ENCODE measurements around the gene POTEF.
"Not testable (repeated sequence)": the region's sequence is repeated elsewhere in the genome, so short reads cannot be mapped to it uniquely, and the experiment has no call there.

The POTEF gene

GRCh38 chr2:130154773-130155765 lies 26.0 kb upstream of the POTEF start:
- Mint-ChIP-seq H3K36me3 (ENCODE audit: low read depth) (peaks cover 4% of the 10 kb centered on the region), H3K4me1 (peaks cover 1% of the 10 kb centered on the region), H3K27ac (no peak overlapping the region), H3K9me3 (no peaks in the 10 kb centered on the region), H3K27me3 (ENCODE audit: low read depth, poor library complexity) (peaks cover 2% of the 10 kb centered on the region), H3K4me3 (no peak overlapping the region)
- no peak for DNase-seq
- TF ChIP-seq CTCF (IDR thresholded peaks at IDR 0.05): no peak

- not testable (repeated sequence) for H3K27me3 Mint-ChIP-seq (ENCODE audit: low read depth, poor library complexity); H3K27ac Mint-ChIP-seq; H3K4me1 Mint-ChIP-seq; H3K36me3 Mint-ChIP-seq (ENCODE audit: low read depth); DNase-seq; H3K4me3 Mint-ChIP-seq; H3K9me3 Mint-ChIP-seq
Observed at GRCh38 chr2:130154423-130154770, 25.4 kb upstream of the POTEF start.

GRCh38 chr2:130153721-130154422 lies 24.9 kb upstream of the POTEF start:
- H3K4me1 Mint-ChIP-seq, DNase-seq, H3K9me3 Mint-ChIP-seq: not testable (repeated sequence)

GRCh38 chr2:130152816-130153595 lies 24.0 kb upstream of the POTEF start:
- Mint-ChIP-seq H3K27ac (peak overlapping the region; percentile 36), H3K4me1 (peaks cover 9% of the 10 kb centered on the region), H3K36me3 (ENCODE audit: low read depth) (peaks cover 4% of the 10 kb centered on the region), H3K9me3 (no peaks in the 10 kb centered on the region), H3K27me3 (ENCODE audit: low read depth, poor library complexity) (peaks cover 3% of the 10 kb centered on the region), H3K4me3 (no peak overlapping the region)
- no peak for TF ChIP-seq CTCF (IDR thresholded peaks at IDR 0.05)
- DNase-seq: no peak

More at GRCh38 chr2:130153721-130154422, 24.9 kb upstream of the POTEF start:
- H3K4me3 Mint-ChIP-seq; H3K36me3 Mint-ChIP-seq (ENCODE audit: low read depth); H3K27me3 Mint-ChIP-seq (ENCODE audit: low read depth, poor library complexity); H3K27ac Mint-ChIP-seq: not testable (repeated sequence)

GRCh38 chr2:130152136-130152815 lies 23.3 kb upstream of the POTEF start:
- H3K9me3 Mint-ChIP-seq; H3K36me3 Mint-ChIP-seq (ENCODE audit: low read depth); H3K27ac Mint-ChIP-seq; H3K27me3 Mint-ChIP-seq (ENCODE audit: low read depth, poor library complexity); H3K4me3 Mint-ChIP-seq; DNase-seq: not testable (repeated sequence)
- H3K4me1 Mint-ChIP-seq: peaks cover 16% of the 10 kb centered on the region

- H3K4me3 Mint-ChIP-seq; H3K9me3 Mint-ChIP-seq; H3K27me3 Mint-ChIP-seq (ENCODE audit: low read depth, poor library complexity); H3K27ac Mint-ChIP-seq; H3K36me3 Mint-ChIP-seq (ENCODE audit: low read depth); DNase-seq: not testable (repeated sequence)
- peaks cover 22% of the 10 kb centered on the region for H3K4me1 Mint-ChIP-seq
Observed at GRCh38 chr2:130151145-130151512, 22.1 kb upstream of the POTEF start.

- no peak overlapping the region for H3K4me3 Mint-ChIP-seq
- H3K27ac Mint-ChIP-seq: peak overlapping the region; percentile 81
- no peak for TF ChIP-seq CTCF (IDR thresholded peaks at IDR 0.05)
- H3K4me1 Mint-ChIP-seq: peaks cover 26% of the 10 kb centered on the region
- peaks cover 4% of the 10 kb centered on the region for H3K36me3 Mint-ChIP-seq (ENCODE audit: low read depth)
- no peak for DNase-seq
- H3K27me3 Mint-ChIP-seq (ENCODE audit: low read depth, poor library complexity): peaks cover 3% of the 10 kb centered on the region
- no peaks in the 10 kb centered on the region for H3K9me3 Mint-ChIP-seq
Observed at GRCh38 chr2:130150181-130151144, 21.4 kb upstream of the POTEF start.

- Mint-ChIP-seq H3K27ac (peak overlapping the region; percentile 66), H3K4me1 (peaks cover 32% of the 10 kb centered on the region)
- DNase-seq; H3K27me3 Mint-ChIP-seq (ENCODE audit: low read depth, poor library complexity); H3K9me3 Mint-ChIP-seq; H3K4me3 Mint-ChIP-seq; H3K36me3 Mint-ChIP-seq (ENCODE audit: low read depth): not testable (repeated sequence)
Observed at GRCh38 chr2:130148515-130148914, 19.5 kb upstream of the POTEF start.

GRCh38 chr2:130145006-130145414 lies 16.0 kb upstream of the POTEF start, which contains the start of gene CCDC74B:
Gene CCDC74B (minus strand): TSS chr2:130145112. CDS start chr2:130144996, 116 bp downstream.
- peaks cover 39% of the 10 kb centered on the region for H3K4me1 Mint-ChIP-seq
- H3K27ac Mint-ChIP-seq: peak within 1 kb of the TSS; percentile 96
- not testable (repeated sequence) for H3K27me3 Mint-ChIP-seq (ENCODE audit: low read depth, poor library complexity); H3K9me3 Mint-ChIP-seq; H3K36me3 Mint-ChIP-seq (ENCODE audit: low read depth)
- DNase-seq: peak; percentile 81
- H3K4me3 Mint-ChIP-seq: peak within 1 kb of the TSS; percentile 85

All from nephron progenitor cell (in vitro differentiated cells).